ENCODE measurements around the gene DNM2. TPM values are rescaled to one million over a fixed set of nuclear protein-coding genes. Genes with fewer than 3 reads are reported as not detected.

Gene DNM2
- total and polyA plus RNA-seq, 9 of the 15 experiments (the other 6 are each of a cell fraction or from before 2014, with no cell fraction given), result 2.2 to 161 (median 72.6) TPM

- TF ChIP-seq REST (IDR thresholded peaks at IDR 0.05; ENCODE audit: borderline replicate concordance) (peak; percentile 88), REST (CRISPR knock-in tag; IDR thresholded peaks at IDR 0.05; ENCODE audit: low read depth) (peak; percentile 83), DEAF1 (CRISPR knock-in tag; IDR thresholded peaks at IDR 0.05) (peak; percentile 83), GABPB1 (CRISPR knock-in tag; IDR thresholded peaks at IDR 0.05) (peak; percentile 84; the same call in 1 of the 2 replicates), ELF1 (tag; IDR thresholded peaks at IDR 0.05) (peak; percentile 87), SRF (CRISPR knock-in tag; IDR thresholded peaks at IDR 0.05) (peak in 1 of 2 experiments; percentile 94; a peak in 2 of 4 replicates), CEBPZ (IDR thresholded peaks at IDR 0.05; ENCODE audit: borderline replicate concordance, low read depth, low read length) (peak; percentile 100), TCF3 (CRISPR knock-in tag; IDR thresholded peaks at IDR 0.05) (no peak; the same call in 1 of the 2 replicates), CEBPB (tag; IDR thresholded peaks at IDR 0.05) (peak; percentile 98)
Observed at GRCh38 chr19:10717356-10718204, at the start of gene DNM2 (continued).
